DMS53 treated with DMSO at 0.1 percent for 48 hours (cell line): ENCODE measurements around the gene SIM2.

Source experiments
- DNase-seq: peaks from one replicate; lab custom pipeline; 2025; ENCODE audit not compliant: unreplicated experiment; lab: John Stamatoyannopoulos, UW

Gene SIM2

DNA sequence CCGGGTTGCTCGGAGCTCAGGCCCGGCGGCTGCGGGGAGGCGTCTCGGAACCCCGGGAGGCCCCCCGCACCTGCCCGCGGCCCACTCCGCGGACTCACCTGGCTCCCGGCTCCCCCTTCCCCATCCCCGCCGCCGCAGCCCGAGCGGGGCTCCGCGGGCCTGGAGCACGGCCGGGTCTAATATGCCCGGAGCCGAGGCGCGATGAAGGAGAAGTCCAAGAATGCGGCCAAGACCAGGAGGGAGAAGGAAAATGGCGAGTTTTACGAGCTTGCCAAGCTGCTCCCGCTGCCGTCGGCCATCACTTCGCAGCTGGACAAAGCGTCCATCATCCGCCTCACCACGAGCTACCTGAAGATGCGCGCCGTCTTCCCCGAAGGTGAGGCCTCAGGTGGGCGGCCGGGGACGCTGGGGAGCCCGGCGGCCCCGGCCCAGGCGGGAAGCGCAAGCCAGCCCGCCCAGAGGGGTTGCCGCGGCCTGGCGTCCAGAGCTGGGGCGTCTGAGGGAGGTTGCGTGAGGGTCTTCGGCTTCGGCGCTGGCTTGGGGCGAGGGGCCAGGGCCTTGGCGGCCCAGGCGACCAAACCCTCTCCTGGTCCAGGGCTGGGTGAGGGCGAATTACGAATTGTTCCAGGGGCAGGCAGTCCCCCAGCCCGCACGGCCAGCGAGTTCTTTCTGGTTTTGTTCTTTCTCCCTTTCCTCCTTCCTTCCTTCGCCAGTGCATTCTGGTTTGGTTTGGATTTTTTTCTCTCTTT is 805 bp downstream of the SIM2 start:
- DNase-seq: no peak

GRCh38 chr21:36700295-36700970 is 1.5 kb downstream of the SIM2 start:
- no peak for DNase-seq

- no peak for DNase-seq
Measured at GRCh38 chr21:36700971-36701755, 2.2 kb downstream of the SIM2 start.

DNA sequence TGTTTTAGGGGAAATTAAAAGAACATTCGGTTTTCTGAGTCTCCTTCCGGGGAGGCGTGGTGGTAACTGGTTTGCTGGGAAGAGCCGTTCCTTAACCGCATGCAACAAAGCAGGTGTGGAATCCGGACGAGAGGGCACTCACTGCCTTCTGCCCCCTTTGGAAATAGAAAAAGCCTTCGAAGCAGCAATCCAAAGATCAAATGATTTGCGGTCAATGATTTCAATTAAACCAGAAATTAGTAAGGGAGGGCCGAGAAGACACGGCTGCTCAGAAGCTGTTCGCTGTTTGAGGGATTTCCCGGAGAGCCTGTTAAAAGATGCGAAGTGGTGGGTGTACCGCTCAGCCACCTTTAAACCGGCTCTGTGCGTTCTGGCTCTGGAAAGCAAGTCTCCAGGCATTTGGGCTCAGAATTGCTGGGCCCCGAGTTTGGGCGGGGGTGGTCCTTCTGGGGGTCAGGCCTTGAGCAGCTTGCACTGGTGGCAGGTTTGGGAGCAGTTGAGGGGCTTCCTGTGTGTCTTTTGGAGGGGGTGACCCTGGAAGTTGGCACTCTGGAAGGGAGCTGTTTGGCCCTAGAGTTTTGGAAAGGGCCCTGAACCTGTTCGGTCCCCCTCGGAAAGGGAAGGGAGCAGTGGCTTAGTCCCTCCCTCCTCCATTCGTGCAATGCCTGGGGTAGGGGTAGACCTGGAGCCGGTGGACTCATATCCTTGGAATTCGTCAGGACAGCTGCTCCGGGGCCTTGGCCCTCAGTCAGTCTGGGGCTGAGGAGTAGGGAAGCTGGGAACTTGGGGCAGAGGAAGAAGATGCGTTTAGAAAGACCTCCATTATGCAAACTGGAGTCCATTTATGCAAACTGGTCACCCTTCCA is 3.1 kb downstream of the SIM2 start:
- no peak for DNase-seq

DNA sequence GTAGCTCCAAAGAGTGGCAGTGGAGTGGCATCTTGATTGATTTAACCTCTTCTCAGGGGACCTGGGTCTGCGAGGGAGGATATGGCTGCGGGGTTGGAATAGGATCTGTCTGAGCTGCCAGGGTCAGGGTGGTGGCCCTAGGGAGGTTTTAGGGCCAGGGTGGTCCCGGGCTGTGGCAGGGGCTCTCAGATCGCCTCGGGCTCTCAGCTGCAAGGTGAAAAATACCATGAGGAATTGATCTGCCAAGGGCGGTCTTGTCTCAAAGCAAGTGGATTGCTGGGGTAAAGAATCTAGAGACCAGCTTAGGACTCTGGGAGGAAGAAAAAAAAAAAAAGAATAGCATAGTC is 3.7 kb downstream of the SIM2 start:
- DNase-seq: no peak

- DNase-seq: no peak
Measured at GRCh38 chr21:36703123-36703522, 4.2 kb downstream of the SIM2 start.

DNA sequence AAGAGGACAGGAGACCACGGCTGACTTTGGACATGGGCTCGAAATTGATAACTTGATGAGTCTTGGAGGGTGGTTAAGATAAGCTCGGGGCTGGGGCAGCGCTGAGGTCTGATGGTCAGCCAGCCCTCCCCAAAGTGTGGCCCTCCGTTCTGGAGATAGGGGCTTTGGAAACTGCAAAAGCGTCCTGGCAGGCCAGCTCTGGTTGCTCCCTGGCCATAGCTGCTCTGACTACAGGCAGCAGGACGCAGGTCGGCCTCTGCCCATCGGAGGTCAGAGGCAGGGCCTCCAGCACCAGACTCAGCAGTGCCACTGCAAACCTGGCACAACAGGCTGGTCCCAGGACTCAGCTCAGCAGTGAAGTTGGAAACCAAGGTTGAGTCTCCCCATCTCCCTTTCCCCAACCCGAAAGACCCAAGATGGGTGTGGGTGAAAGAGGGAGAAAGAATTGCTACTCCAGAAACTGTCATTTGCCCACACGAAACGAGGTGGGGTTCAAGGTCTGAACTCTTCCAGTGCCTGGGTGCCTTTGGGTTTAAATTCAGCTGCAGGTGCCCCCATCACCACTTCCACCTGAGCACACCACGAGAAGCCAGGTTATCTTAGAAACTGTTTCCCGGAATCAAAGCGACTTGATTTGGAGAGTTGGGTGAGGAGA is 4.8 kb downstream of the SIM2 start:
- DNase-seq: no peak

DNA sequence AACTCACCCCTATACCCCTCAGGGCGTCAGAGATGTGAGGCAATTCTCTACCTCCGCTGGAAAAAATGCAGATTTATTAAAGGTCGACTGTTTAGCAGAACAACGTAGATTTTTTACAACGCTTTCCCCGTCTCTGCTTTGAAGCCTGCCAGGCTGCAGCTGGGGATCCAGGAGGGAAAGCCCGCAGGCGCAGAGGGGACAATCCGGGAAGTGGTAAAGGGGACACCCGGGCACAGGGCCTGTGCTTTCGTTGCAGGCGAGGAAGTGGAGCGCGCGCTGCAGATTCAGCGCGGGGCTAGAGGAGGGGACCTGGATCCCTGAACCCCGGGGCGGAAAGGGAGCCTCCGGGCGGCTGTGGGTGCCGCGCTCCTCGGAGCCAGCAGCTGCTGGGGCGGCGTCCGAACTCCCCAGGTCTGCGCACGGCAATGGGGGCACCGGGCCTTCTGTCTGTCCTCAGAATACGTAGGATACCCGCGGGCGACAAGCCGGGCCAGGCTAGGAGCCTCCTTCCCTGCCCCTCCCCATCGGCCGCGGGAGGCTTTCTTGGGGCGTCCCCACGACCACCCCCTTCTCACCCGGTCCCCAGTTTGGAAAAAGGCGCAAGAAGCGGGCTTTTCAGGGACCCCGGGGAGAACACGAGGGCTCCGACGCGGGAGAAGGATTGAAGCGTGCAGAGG is 5.5 kb downstream of the SIM2 start:
- no peak for DNase-seq

GRCh38 chr21:36704958-36705678 is 6.2 kb downstream of the SIM2 start:
- no peak for DNase-seq

DNA sequence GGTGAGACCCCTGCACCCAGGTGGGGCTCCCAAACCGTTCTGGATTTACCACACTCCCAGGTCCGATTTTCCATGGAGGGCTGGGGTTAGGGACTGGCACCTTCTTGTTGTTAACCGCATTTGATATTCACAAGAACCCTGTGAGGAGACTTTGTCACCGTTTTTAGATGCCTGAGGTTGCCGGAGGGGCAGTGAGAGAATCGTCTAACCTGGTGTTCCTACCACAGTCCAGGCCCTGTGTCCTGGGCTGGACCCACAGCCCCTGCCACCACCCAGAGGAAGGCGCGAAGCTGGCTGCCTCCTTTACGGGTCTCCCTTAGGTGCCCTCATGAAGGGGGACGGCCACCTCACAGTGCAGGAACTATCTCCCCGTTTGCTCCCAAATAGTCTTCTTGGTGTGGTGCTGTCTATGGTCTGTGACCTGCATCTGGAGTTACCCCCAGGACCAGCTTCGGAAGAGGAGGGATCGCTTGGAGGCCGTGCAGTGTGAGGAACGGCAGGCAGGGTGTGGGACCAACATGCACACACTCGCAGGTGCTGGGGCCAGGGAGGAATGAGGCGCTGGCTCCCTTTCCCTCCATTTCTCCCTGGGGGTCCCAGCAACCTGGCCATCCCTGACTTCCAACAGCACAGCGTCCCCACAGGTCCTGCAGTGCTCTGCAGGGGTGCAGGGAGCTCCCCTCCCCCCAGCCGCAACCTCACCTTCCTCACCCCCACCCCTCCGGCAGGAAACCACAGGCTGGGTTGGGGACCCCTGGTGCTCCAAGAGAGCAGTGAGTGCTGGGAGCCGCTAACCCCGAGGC is 7.0 kb downstream of the SIM2 start:
- no peak for DNase-seq

DNA sequence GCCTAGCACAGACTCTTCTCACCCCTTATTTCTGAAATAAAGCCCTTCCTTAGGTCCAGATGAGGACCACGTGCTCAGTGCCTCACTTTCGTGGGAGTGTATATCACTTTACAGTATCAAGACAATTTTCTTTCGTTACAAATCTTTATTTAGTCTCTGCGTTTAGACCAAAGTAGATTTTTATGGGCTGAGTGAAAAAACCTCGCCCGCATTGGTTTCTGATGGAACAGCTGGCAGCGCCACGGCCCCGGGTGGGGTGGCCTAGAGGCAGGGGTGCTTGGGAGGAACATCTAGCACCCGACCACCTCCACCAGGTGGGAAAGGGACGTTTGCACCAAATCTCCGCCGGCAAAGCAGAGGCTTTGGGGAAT is 7.6 kb downstream of the SIM2 start:
- no peak for DNase-seq

DNA sequence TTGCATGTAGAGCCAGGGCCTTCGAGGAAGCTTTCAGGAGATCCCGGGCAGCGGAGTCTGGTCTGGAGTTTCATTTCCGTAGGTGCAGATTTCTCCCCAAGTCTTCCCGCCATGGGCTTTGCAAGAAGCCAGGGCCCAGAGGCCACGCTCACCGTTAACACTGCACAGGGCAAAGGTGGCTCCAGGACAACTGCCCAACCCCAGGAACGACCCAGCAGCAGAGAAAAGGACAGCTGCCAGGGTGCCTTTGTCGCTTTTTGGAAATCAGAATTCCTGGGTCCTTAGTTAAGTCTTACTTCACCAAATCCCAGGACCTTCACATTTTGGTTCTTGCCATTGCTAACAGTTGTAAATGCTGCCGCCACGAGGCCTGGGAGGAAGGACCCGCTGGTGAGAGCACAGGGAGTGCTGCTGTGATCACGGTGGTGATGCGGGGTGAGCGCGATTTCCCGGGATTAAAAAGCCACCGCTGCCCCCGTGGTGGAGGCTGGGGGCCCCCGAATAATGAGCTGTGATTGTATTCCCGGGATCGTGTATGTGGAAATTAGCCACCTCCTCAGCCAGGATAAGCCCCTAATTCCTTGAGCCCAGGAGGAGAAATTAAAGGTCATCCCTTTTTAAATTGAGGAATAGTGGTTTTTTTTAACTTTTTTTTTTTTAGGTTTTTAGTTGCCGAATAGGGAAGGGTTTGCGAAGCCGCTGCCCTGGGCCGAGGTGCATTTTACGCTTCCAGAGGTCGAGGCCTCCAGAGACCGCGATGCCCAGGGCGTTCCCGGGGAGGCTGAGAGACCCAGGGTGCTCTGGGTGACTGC is 8.2 kb downstream of the SIM2 start:
- no peak for DNase-seq

DNA sequence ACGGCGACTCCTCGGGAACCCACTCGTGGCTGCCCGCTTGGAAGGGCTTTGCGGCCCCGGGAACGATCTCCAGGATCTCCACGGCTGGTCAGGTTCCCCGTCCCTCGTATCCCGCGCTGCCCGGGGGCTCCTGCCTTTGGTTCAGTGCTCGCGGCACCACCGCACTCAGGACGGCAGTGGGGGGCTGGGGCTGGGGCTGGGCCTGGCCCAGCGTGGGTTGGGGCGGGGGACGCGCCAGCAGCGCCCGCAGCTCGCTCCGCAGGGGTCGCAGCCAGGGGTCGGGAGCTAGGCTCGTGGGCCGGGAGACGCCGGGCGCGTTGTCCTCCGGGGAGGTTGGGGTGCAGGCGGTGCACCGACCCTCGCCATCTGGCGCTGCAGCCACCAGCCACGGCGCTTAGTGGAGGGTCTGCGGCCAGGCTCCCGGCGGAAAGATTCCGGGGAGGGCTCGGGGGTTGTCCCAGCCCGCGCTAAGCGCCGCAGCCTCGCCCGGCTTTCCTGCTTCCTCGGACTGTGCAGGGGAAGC is 8.9 kb downstream of the SIM2 start:
- no peak for DNase-seq

DNA sequence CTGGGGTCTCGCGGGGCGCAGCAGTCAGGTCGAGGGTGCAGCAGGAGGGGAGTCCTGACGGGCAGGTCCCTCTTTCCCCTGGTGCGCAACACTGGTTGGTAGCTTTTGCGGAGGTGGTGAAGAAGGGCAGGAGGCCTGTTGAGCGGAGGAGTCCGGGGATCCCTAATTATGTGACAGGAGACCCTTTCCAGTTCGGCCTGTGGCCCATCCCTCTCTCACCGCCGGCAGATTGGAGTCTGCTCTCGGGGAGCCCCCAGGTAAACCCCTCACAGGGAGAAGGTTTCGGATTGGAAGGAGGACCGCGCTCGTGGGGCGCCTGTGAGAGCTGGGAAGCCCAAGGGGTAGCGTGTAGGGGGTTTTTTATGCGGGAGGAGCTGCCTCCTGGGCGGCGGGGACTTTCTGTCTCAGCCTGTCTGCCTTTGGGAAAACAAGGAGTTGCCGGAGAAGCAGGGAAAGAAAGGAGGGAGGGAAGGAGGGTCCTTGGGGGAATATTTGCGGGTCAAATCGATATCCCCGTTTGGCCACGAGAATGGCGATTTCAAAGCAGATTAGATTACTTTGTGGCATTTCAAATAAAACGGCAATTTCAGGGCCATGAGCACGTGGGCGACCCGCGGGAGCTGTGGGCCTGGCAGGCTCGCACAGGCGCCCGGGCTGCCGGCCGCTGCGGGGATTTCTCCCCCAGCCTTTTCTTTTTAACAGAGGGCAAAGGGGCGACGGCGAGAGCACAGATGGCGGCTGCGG is 9.5 kb downstream of the SIM2 start:
- no peak for DNase-seq

DNA sequence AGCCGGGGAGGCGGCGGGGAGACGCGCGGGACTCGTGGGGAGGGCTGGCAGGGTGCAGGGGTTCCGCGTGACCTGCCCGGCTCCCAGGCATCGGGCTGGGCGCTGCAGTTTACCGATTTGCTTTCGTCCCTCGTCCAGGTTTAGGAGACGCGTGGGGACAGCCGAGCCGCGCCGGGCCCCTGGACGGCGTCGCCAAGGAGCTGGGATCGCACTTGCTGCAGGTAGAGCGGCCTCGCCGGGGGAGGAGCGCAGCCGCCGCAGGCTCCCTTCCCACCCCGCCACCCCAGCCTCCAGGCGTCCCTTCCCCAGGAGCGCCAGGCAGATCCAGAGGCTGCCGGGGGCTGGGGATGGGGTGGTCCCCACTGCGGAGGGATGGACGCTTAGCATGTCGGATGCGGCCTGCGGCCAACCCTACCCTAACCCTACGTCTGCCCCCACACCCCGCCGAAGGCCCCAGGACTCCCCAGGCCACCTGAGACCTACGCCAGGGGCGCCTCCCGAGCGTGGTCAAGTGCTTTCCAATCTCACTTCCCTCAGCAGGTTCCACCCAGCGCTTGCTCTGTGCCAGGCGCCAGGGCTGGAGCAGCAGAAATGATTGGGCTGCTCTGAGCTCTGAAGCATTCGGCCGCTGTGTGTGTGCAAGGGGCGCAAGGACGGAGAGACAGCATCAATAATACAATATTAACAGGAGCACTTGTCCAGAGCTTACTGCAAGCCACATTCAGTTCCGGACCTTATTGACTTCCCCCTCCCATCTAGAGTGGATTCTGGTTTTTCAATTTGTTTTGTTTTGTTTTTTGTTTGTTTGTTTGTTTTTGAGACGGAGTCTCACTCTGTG is 10.3 kb downstream of the SIM2 start:
- DNase-seq: no peak
